ENCODE measurements around the gene CCDC50. TPM values are rescaled to one million over a fixed set of nuclear protein-coding genes. Genes with fewer than 3 reads are reported as not detected.

CCDC50 gene
- total RNA-seq, 4 donors from 2014 or later, result 133 to 248 (median 194) TPM

DNA sequence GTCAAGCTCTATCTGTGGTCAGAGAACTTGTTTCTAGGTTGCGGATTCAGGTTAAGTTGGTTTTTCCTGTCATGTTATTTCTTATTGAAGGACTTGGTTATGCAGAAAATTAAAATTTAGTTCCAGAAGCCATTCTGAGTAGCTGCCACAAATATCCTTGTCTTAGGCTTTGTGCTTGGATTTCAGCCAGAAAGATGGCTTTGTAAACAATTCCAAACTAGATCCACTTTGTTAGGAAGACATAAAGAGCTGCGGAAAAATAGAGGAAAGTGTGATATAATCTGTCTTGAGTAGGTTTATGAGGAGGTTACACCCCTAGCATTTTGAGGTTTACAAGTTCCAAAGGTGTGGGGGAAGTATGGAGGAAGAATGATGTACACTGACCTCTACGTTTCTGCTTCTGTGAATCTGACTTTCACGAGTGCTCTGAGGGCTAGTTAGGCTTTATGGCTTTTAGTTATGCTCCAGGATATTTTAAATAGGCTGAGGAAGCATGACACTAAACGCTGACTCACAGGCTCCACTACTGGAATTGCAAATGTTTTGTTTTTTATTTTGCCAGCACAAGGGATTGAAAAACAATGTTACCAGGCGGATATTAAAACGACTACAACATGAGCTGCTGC, 47.4 kb downstream of the CCDC50 start:
- Histone ChIP-seq H3K4me1 (peaks cover 16 to 45% (median 21%) of the 10 kb centered on the region in 3 donors), H3K4me3 (no peak overlapping the region), H3K36me3 (peaks cover 0 to 39% of the 10 kb centered on the region in 2 donors), H3K9me3 (no peaks in the 10 kb centered on the region), H3K27me3 (no peaks in the 10 kb centered on the region), H3K27ac (peak overlapping the region; percentile 47 to 68 (median 58))
- TF ChIP-seq, protein P1, sequence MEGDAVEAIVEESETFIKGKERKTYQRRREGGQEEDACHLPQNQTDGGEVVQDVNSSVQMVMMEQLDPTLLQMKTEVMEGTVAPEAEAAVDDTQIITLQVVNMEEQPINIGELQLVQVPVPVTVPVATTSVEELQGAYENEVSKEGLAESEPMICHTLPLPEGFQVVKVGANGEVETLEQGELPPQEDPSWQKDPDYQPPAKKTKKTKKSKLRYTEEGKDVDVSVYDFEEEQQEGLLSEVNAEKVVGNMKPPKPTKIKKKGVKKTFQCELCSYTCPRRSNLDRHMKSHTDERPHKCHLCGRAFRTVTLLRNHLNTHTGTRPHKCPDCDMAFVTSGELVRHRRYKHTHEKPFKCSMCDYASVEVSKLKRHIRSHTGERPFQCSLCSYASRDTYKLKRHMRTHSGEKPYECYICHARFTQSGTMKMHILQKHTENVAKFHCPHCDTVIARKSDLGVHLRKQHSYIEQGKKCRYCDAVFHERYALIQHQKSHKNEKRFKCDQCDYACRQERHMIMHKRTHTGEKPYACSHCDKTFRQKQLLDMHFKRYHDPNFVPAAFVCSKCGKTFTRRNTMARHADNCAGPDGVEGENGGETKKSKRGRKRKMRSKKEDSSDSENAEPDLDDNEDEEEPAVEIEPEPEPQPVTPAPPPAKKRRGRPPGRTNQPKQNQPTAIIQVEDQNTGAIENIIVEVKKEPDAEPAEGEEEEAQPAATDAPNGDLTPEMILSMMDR (IDR thresholded peaks at IDR 0.05), result no peak
- no peak for ATAC-seq
- 23 to 30% methylated on average over 6 to 7 of the region's 7 CpGs for WGBS, 2 donors (ENCODE audit: low coverage in 1 of 2)

- peak overlapping the region in 3 of 4 donors; percentile 8 to 64 (median 51) for H3K27ac ChIP-seq
- H3K36me3 ChIP-seq, result peaks cover 0 to 50% of the 10 kb centered on the region in 2 donors
- H3K9me3 ChIP-seq, result no peaks in the 10 kb centered on the region
- no peaks in the 10 kb centered on the region for H3K27me3 ChIP-seq
- no peak for ATAC-seq
- no peak for TF ChIP-seq EP300 (IDR thresholded peaks at IDR 0.05)
- TF ChIP-seq POLR2AphosphoS5 (IDR thresholded peaks at IDR 0.05), result no peak
- TF ChIP-seq, protein P1 (IDR thresholded peaks at IDR 0.05), result no peak
- TF ChIP-seq POLR2A (IDR thresholded peaks at IDR 0.05), result no peak
- no peak overlapping the region for H3K4me3 ChIP-seq
- peaks cover 16 to 57% (median 21%) of the 10 kb centered on the region in 3 donors for H3K4me1 ChIP-seq
Observed at GRCh38 chr3:191378142-191378812, 49.1 kb downstream of the CCDC50 start.

- 58 to 63% methylated on average over 2 of the region's 2 CpGs for WGBS, 2 donors (ENCODE audit: low coverage in 1 of 2)
- Histone ChIP-seq H3K4me1 (peaks cover 16 to 57% (median 21%) of the 10 kb centered on the region in 3 donors), H3K36me3 (peaks cover 0 to 58% of the 10 kb centered on the region in 2 donors), H3K4me3 (no peak overlapping the region), H3K27ac (no peak overlapping the region), H3K9me3 (no peaks in the 10 kb centered on the region), H3K27me3 (no peaks in the 10 kb centered on the region)
- TF ChIP-seq EP300 (IDR thresholded peaks at IDR 0.05) (no peak), POLR2A (IDR thresholded peaks at IDR 0.05) (no peak), POLR2AphosphoS5 (IDR thresholded peaks at IDR 0.05) (no peak)
- TF ChIP-seq, protein P1 (IDR thresholded peaks at IDR 0.05), result no peak
- no peak for ATAC-seq
Observed at GRCh38 chr3:191379446-191379845, 50.3 kb downstream of the CCDC50 start.

DNA sequence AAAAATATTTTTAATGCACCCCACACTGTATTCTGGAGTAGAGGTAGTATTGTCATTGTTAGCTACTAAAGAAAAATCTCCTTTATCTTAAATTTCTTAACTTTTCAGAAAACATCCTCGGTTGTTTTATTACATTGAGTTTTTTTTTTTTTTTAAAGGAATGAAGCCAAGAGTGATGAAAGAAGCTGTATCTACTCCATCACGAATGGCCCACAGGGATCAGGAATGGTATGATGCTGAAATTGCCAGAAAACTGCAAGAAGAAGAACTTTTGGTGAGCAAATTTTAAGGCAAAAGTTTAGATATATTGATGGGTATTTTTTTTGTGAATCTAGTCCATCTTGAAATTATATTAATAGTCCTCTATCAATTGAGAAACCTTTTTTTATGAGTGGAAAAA, 50.8 kb downstream of the CCDC50 start:
- no peak for ATAC-seq
- no peak for TF ChIP-seq EP300 (IDR thresholded peaks at IDR 0.05)
- Histone ChIP-seq H3K4me3 (no peak overlapping the region), H3K36me3 (peaks cover 0 to 62% of the 10 kb centered on the region in 2 donors), H3K9me3 (no peaks in the 10 kb centered on the region), H3K4me1 (peaks cover 16 to 57% (median 21%) of the 10 kb centered on the region in 3 donors), H3K27ac (no peak overlapping the region), H3K27me3 (no peaks in the 10 kb centered on the region)
- WGBS, 2 donors (ENCODE audit: low coverage in 1 of 2), result 62 to 74% methylated on average over 2 of the region's 2 CpGs

DNA sequence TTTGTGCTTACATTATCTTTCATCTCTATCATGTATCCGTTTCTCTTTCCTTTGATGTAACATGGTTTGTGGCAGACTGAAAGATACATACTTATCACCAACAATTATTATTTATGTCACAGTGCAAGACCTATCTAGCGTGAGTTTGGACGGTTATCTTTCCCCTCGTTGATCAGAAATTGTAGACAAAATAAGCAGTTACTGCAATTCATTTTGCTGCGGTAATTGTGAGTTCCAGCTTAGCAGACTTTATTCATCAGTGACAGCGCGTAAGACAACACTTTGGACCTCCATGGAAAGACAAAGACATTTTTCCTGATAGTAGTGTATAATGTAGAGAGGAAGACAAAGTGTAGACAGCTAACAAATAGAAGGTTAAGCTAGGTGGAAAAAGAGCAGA, 52.1 kb downstream of the CCDC50 start:
- TF ChIP-seq EP300 (IDR thresholded peaks at IDR 0.05), result no peak
- WGBS, 2 donors (ENCODE audit: low coverage in 1 of 2), result 80 to 82% methylated on average over 7 of the region's 7 CpGs
- Histone ChIP-seq H3K4me1 (peaks cover 12 to 52% (median 20%) of the 10 kb centered on the region in 3 donors), H3K4me3 (no peak overlapping the region), H3K9me3 (no peaks in the 10 kb centered on the region), H3K27me3 (no peaks in the 10 kb centered on the region), H3K27ac (no peak overlapping the region), H3K36me3 (peaks cover 0 to 53% of the 10 kb centered on the region in 2 donors)
- no peak for ATAC-seq

DNA sequence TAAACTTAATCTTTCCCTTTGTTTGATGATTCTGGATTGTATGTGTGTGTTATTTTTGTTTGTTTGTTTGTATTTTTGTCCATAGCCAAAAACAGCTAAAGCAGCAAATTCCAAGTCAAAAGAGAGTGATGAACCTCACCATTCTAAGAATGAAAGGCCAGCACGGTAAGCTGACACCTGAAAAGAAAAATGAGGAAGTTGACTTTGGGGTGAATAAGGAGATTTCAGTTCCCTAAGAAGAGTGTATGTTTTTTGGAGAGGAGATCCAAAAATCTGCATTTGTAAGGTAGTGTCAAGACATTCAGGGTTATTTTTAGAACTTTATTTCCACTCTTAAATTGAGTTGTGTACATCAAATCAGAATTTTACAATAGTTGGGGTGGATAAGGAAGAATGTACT, 53.5 kb downstream of the CCDC50 start:
- H3K9me3 ChIP-seq, result no peaks in the 10 kb centered on the region
- TF ChIP-seq POLR2A (IDR thresholded peaks at IDR 0.05) (no peak), EP300 (IDR thresholded peaks at IDR 0.05) (no peak), POLR2AphosphoS5 (IDR thresholded peaks at IDR 0.05) (no peak)
- TF ChIP-seq, protein P1 (IDR thresholded peaks at IDR 0.05), result no peak
- peaks cover 0 to 53% of the 10 kb centered on the region in 2 donors for H3K36me3 ChIP-seq
- ATAC-seq, result no peak
- H3K4me1 ChIP-seq, result peaks cover 2 to 38% (median 8%) of the 10 kb centered on the region in 3 donors
- WGBS, 2 donors (ENCODE audit: low coverage in 1 of 2), result 50 to 58% methylated on average over 1 of the region's 1 CpG
- no peaks in the 10 kb centered on the region for H3K27me3 ChIP-seq
- H3K4me3 ChIP-seq, result no peak overlapping the region
- H3K27ac ChIP-seq, result no peak overlapping the region
